Right lobe of liver (tissue), 4 donors: ENCODE data around the gene PAK1.

Experiments
- POLR2A ChIP-seq: fragments of 450-650 bp; IDR thresholded peaks from one replicate; pipeline ENCODE4 v1.6.1; 2017; ENCODE audit warnings: antibody characterized with exemption, mild to moderate bottlenecking
- TF ChIP-seq, protein P1 (sequence below), 4 donors: fragments of 200-600 bp in 3 of 4; fragments of 450-650 bp in 1 of 4; IDR thresholded peaks; one replicate each; pipeline versions ENCODE4 v1.5.1 to v1.8.0; 2016 to 2022; ENCODE audit warnings: antibody characterized with exemption in 4 of 4, mild to moderate bottlenecking in 2 of 4
- donor health status: DM: no; HTN: no; CAD: no.
- donor health status: DM: no; HTN: no; CAD: no.
- donor health status: DM: no; HTN: yes; CAD: no.

DNA sequence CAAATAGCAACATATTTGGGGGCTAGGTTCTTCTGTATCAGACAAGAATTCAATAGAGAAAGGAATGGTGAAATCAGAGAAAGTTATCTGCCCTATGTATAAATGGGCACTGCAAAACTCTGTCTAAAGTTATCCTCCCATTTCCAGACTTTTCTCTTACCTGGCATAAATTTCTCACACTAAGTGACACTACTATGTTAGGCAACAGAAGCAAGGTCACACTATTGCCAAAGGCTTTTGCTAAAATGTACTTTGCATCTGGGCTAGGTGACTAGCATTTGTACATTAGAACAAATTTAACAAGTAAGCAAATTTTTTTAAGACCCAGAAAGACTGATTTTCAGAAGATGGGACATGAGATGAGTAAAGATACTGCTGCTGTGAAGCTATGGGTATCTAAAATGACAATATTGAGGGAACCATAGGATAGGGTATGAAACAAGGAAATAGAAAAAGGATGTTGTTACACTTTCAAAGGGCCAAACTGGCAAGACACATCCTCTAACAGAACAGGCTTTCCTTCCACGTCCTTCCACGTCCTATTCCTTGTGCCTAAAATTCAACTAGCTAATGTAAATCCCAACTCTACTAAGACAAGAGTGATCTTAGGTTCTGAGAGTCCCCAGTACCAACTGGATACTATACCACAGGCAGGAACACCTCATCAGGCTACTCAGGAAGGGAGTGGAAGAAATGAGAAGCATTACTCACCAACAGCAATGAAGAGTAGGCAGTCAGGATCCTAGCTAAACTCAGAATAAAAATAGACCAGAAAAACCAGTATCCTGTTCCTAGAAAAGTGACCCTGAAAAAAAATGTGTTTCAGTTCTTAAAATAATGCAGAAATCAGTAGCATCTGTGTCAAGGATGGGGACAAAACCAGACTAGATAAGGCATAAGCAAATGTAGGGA is 195.0 kb downstream of the PAK1 start:
- TF ChIP-seq, protein P1, sequence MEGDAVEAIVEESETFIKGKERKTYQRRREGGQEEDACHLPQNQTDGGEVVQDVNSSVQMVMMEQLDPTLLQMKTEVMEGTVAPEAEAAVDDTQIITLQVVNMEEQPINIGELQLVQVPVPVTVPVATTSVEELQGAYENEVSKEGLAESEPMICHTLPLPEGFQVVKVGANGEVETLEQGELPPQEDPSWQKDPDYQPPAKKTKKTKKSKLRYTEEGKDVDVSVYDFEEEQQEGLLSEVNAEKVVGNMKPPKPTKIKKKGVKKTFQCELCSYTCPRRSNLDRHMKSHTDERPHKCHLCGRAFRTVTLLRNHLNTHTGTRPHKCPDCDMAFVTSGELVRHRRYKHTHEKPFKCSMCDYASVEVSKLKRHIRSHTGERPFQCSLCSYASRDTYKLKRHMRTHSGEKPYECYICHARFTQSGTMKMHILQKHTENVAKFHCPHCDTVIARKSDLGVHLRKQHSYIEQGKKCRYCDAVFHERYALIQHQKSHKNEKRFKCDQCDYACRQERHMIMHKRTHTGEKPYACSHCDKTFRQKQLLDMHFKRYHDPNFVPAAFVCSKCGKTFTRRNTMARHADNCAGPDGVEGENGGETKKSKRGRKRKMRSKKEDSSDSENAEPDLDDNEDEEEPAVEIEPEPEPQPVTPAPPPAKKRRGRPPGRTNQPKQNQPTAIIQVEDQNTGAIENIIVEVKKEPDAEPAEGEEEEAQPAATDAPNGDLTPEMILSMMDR (IDR thresholded peaks at IDR 0.05) = no peak
- no peak for TF ChIP-seq POLR2A
